HCT116 (cell line): ENCODE results near the gene OR51F2. TPM values are rescaled to one million over a fixed set of nuclear protein-coding genes. Genes with fewer than 3 reads are reported as not detected.

ENCODE experiments used
- ATAC-seq: fragments of 200-7000 bp; cut with Tn5 transposase; 2 replicates; pipeline ENCODE4 v1.9.1; 2020; ENCODE audit warnings: mild to moderate bottlenecking, moderate library complexity
- BruUV-seq: library from RNA; stranded (reverse); fragments of 400-500 nt; replicated peaks from 2 replicates; lab custom pipeline; 2021; lab: Mats Ljungman, UMichigan
- CTCF ChIA-PET: fragments of 300-600 bp; sonication (Branson Sonifier 250); formaldehyde crosslinking; loops from one replicate; lab custom pipeline; 2021; ENCODE audit warnings: antibody characterized with exemption; lab: Charles Lee
- POLR2A ChIA-PET: fragments of 300-600, 350-600 bp; sonication (Branson Sonifier 250); formaldehyde crosslinking; loops from one replicate; lab custom pipeline; 2021; ENCODE audit warnings: antibody characterized with exemption; lab: Charles Lee
- RAD21 ChIA-PET, 2 experiments: fragments of 300-600 bp; sonication (Branson Sonifier 250); formaldehyde crosslinking; loops; one replicate each; lab custom pipeline; 2023; ENCODE audit warnings: low total read pairs in 2 of 2; ENCODE audit not compliant: uncharacterized antibody in 2 of 2, unreplicated experiment in 2 of 2, low non-redundant PET in 1 of 2; lab: Charles Lee
- DNase-seq: peaks from one replicate; pipeline ENCODE4 v3.0.0-alpha.2; 2010; ENCODE audit warnings: low read depth, low spot score
- H2AFZ ChIP-seq: fragments of 200-600 bp; shearing (Covaris generic), sonication (generic); 2 replicates; pipeline ENCODE4 v1.6.1; 2017; ENCODE audit warnings: low read depth, mixed run types, mixed read lengths, antibody characterized with exemption, low read length; ENCODE audit not compliant: poor library complexity, severe bottlenecking
- H3K27ac ChIP-seq: 2 replicates; pipeline ENCODE4 v1.5.1; 2012; ENCODE audit warnings: low read depth, low read length
- H3K27me3 ChIP-seq: fragments of 200-600 bp; sonication (generic); 2 replicates; pipeline ENCODE4 v1.6.1; 2016; ENCODE audit warnings: mixed run types, low read length, mixed read lengths; ENCODE audit not compliant: insufficient read depth
- H3K36me3 ChIP-seq, 2 experiments: fragments of 200-500 bp in 1 of 2; fragments of 200-600 bp in 1 of 2; sonication (Bioruptor generic) in 1 of 2; sonication (generic) in 1 of 2; 2 replicates each; pipeline versions ENCODE4 v1.5.1 to v1.6.1; 2014 to 2016; ENCODE audit warnings: low read length in 2 of 2, inconsistent platforms in 1 of 2, mixed read lengths in 1 of 2, mixed run types in 1 of 2; ENCODE audit not compliant: insufficient read depth in 2 of 2, control insufficient read depth in 1 of 2
- H3K4me1 ChIP-seq, 2 experiments: fragments of 200-600 bp in 1 of 2; sonication (generic) in 1 of 2; 2 replicates each; pipeline versions ENCODE4 v1.5.1 to v1.6.1; 2012 to 2017; ENCODE audit warnings: low read length in 2 of 2, inconsistent platforms in 1 of 2, mild to moderate bottlenecking in 1 of 2, mixed read lengths in 1 of 2, mixed run types in 1 of 2, moderate library complexity in 1 of 2; ENCODE audit not compliant: insufficient read depth in 2 of 2, control insufficient read depth in 1 of 2
- H3K4me2 ChIP-seq: fragments of 200-600 bp; sonication (generic); 2 replicates; pipeline ENCODE4 v1.6.1; 2017; ENCODE audit warnings: mixed run types, low read length, mixed read lengths
- H3K4me3 ChIP-seq, 2 experiments: fragments of 200-600 bp in 1 of 2; sonication (generic) in 1 of 2; replicated peaks in 1 of 2; 2 replicates each; pipeline ENCODE4 v1.5.1; 2011 to 2016; ENCODE audit warnings: low read length in 2 of 2, control low read depth in 1 of 2, low read depth in 1 of 2, mild to moderate bottlenecking in 1 of 2, mixed read lengths in 1 of 2, mixed run types in 1 of 2
- H3K79me2 ChIP-seq: fragments of 200-600 bp; sonication (generic); 2 replicates; pipeline ENCODE4 v1.6.1; 2017; ENCODE audit warnings: mild to moderate bottlenecking, mixed run types, low read length, moderate library complexity, mixed read lengths; ENCODE audit not compliant: insufficient read depth
- H3K9ac ChIP-seq: fragments of 200-600 bp; sonication (generic); 2 replicates; pipeline ENCODE4 v1.6.1; 2016; ENCODE audit warnings: low read length, mixed read lengths
- H3K9me2 ChIP-seq: fragments of 200-600 bp; sonication (generic), shearing (Covaris generic); 2 replicates; pipeline ENCODE4 v1.6.1; 2017; ENCODE audit warnings: mixed run types, mild to moderate bottlenecking, moderate library complexity; ENCODE audit not compliant: insufficient read depth
- H3K9me3 ChIP-seq, 2 experiments: fragments of 200-500 bp in 1 of 2; fragments of 200-600 bp in 1 of 2; sonication (Bioruptor generic) in 1 of 2; sonication (generic) in 1 of 2; 2 replicates each; pipeline ENCODE4 v1.6.1; 2014 to 2017; ENCODE audit warnings: low read length in 2 of 2, mixed read lengths in 2 of 2, inconsistent platforms in 1 of 2, low read depth in 1 of 2, mild to moderate bottlenecking in 1 of 2, mixed run types in 1 of 2, moderate library complexity in 1 of 2; ENCODE audit not compliant: control insufficient read depth in 1 of 2, insufficient read depth in 1 of 2
- H4K20me1 ChIP-seq: fragments of 200-600 bp; sonication (generic), shearing (Covaris generic); 2 replicates; pipeline ENCODE4 v1.6.1; 2017; ENCODE audit warnings: mixed run types, mild to moderate bottlenecking, moderate library complexity; ENCODE audit not compliant: insufficient read depth
- CBX3 ChIP-seq: IDR thresholded peaks from 2 replicates; pipeline ENCODE4 v1.6.1; 2012; ENCODE audit warnings: low read depth
- CTCF ChIP-seq, 3 experiments: fragments of 200-600 bp in 1 of 3; sonication (generic) in 1 of 3; IDR thresholded peaks in 2 of 3; conservative IDR thresholded peaks in 1 of 3; 2 replicates each; pipeline ENCODE4 v1.5.1; 2012 to 2017; ENCODE audit warnings: low read depth in 2 of 3, low read length in 2 of 3, antibody characterized with exemption in 1 of 3, borderline replicate concordance in 1 of 3, control low read depth in 1 of 3, mild to moderate bottlenecking in 1 of 3, mixed read lengths in 1 of 3, mixed run types in 1 of 3, moderate library complexity in 1 of 3; ENCODE audit not compliant: insufficient read depth in 1 of 3
- EZH2 ChIP-seq: fragments of 200-600 bp; sonication (generic); IDR thresholded peaks from 2 replicates; pipeline ENCODE4 v1.6.1; 2017; ENCODE audit warnings: antibody characterized with exemption, mixed run types
- RAD21 ChIP-seq: IDR thresholded peaks from 2 replicates; pipeline ENCODE4 v1.6.1; 2012; ENCODE audit warnings: low read depth, mild to moderate bottlenecking
- SIN3A ChIP-seq: IDR thresholded peaks from 2 replicates; pipeline ENCODE4 v1.6.1; 2012; ENCODE audit warnings: low read depth
- ZBTB33 ChIP-seq: IDR thresholded peaks from 2 replicates; pipeline ENCODE4 v1.6.1; 2011; ENCODE audit warnings: mild to moderate bottlenecking, low read length, moderate library complexity; ENCODE audit not compliant: insufficient replicate concordance; ENCODE audit errors: extremely low read depth
- intact Hi-C: fragments of 100-400 bp; cut with micrococcal nuclease; formaldehyde crosslinking; loops from 2 replicates; pipeline ENCODE4 v1.10.0; 2022
- total RNA-seq: library from RNA; stranded (reverse); gene quantifications from one replicate; pipeline ENCODE4 v1.2.1, GENCODE V29; 2021; ENCODE audit not compliant: unreplicated experiment
- TF ChIP-seq, protein P1 (sequence below): IDR thresholded peaks from 2 replicates; pipeline ENCODE4 v1.6.1; 2012
- TF ChIP-seq, protein P2 (sequence below): IDR thresholded peaks from 2 replicates; pipeline ENCODE4 v1.6.1; 2012

The OR51F2 gene
- total RNA-seq, 1 experiment from 2014 or later, result not detected

DNA sequence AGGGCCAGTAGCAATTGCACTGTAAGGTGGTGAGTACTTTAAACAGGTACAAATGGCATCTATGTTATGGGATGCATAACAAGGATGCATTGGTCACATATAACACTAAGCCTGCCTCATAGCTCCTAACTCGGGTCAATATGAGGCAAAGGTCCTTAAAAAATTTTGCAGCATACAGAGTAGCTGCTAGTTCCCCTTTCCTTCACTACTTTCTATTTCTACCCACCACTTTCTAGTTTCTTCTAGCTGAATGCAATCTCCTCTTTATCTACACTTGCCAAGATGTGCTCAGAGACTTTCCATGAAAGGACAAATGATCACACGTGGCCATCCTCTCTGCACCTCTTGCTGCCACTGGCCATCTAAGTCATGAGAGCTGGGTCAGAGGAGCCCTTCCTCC, 9.8 kb downstream of the OR51F2 start:
- Histone ChIP-seq H2AFZ (no peak overlapping the region), H3K27me3 (peaks cover 31% of the 10 kb centered on the region), H3K9ac (no peak overlapping the region), H3K4me3 (no peak overlapping the region), H3K4me1 (no peaks in the 10 kb centered on the region), H3K9me3 (no peaks in the 10 kb centered on the region), H4K20me1 (no peaks in the 10 kb centered on the region), H3K79me2 (no peaks in the 10 kb centered on the region), H3K27ac (no peak overlapping the region), H3K9me2 (no peaks in the 10 kb centered on the region), H3K36me3 (no peaks in the 10 kb centered on the region), H3K4me2 (no peak overlapping the region)
- BruUV-seq, result no TSS peak
- TF ChIP-seq EZH2 (no peak), SIN3A (no peak), RAD21 (no peak), CBX3 (no peak), ZBTB33 (no peak), CTCF (IDR thresholded peaks at IDR 0.05 in 2 of 3, conservative IDR thresholded peaks at IDR 0.05 in 1 of 3; ENCODE audit: borderline replicate concordance in 1 of 3, insufficient read depth in 1 of 3, low read depth in 2 of 3, low read length in 2 of 3) (no peak)
- TF ChIP-seq, protein P1, sequence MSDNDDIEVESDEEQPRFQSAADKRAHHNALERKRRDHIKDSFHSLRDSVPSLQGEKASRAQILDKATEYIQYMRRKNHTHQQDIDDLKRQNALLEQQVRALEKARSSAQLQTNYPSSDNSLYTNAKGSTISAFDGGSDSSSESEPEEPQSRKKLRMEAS, result no peak
- TF ChIP-seq, protein P2, sequence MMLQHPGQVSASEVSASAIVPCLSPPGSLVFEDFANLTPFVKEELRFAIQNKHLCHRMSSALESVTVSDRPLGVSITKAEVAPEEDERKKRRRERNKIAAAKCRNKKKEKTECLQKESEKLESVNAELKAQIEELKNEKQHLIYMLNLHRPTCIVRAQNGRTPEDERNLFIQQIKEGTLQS, result no peak
- CTCF ChIA-PET, result no interaction called here
- intact Hi-C loops, result no loop called here
- ATAC-seq, result no peak
- POLR2A ChIA-PET, result no interaction called here
- RAD21 ChIA-PET, result no interaction called here
- no peak for DNase-seq
